ENCODE results near the gene PCDH18.
"Not testable (repeated sequence)": the region's sequence is repeated elsewhere in the genome, so short reads cannot be mapped to it uniquely, and the experiment has no call there.

The PCDH18 gene

GRCh38 chr4:137530176-137530575 lies 2.1 kb downstream of the PCDH18 start:
- no peak for DNase-seq

- DNase-seq, result no peak
Measured at GRCh38 chr4:137529432-137529831, 2.9 kb downstream of the PCDH18 start.

- no peak for DNase-seq
Measured at GRCh38 chr4:137528673-137529072, 3.6 kb downstream of the PCDH18 start.

GRCh38 chr4:137526681-137527080 lies 5.6 kb downstream of the PCDH18 start:
- no peak for DNase-seq

GRCh38 chr4:137524725-137525369 lies 7.4 kb downstream of the PCDH18 start:
- DNase-seq, result no peak

- no peak for DNase-seq
Measured at GRCh38 chr4:137523329-137523728, 9.0 kb downstream of the PCDH18 start.

GRCh38 chr4:137521053-137521452 lies 11.2 kb downstream of the PCDH18 start:
- no peak for DNase-seq

GRCh38 chr4:137519406-137519805 lies 12.9 kb downstream of the PCDH18 start:
- DNase-seq, result no peak

- not testable (repeated sequence) for DNase-seq
Measured at GRCh38 chr4:137517323-137517722, 15.0 kb downstream of the PCDH18 start.

GRCh38 chr4:137514406-137515111 lies 17.7 kb downstream of the PCDH18 start:
- DNase-seq, result no peak

GRCh38 chr4:137510557-137511265 lies 21.6 kb downstream of the PCDH18 start:
- no peak for DNase-seq

- no peak for DNase-seq
Measured at GRCh38 chr4:137509855-137510282, 22.4 kb downstream of the PCDH18 start.

- no peak for DNase-seq
Measured at GRCh38 chr4:137502339-137503129, 29.8 kb downstream of the PCDH18 start.

- not testable (repeated sequence) for DNase-seq
Measured at GRCh38 chr4:137496267-137496666, 36.0 kb downstream of the PCDH18 start.

- no peak for DNase-seq
Measured at GRCh38 chr4:137495578-137495977, 36.7 kb downstream of the PCDH18 start.

GRCh38 chr4:137483313-137483959 lies 48.9 kb downstream of the PCDH18 start:
- not testable (repeated sequence) for DNase-seq

- DNase-seq, result not testable (repeated sequence)
Measured at GRCh38 chr4:137479657-137480056, 52.6 kb downstream of the PCDH18 start.

- DNase-seq, result no peak
Measured at GRCh38 chr4:137476345-137476744, 55.9 kb downstream of the PCDH18 start.

GRCh38 chr4:137474711-137475301 lies 57.5 kb downstream of the PCDH18 start:
- DNase-seq, result peak; percentile 52

- DNase-seq, result peak; percentile 66
Measured at GRCh38 chr4:137471895-137472294, 60.4 kb downstream of the PCDH18 start.

- no peak for DNase-seq
Measured at GRCh38 chr4:137471461-137471860, 60.8 kb downstream of the PCDH18 start.

- DNase-seq, result no peak
Measured at GRCh38 chr4:137470806-137471205, 61.5 kb downstream of the PCDH18 start.
